GM18907 (cell line): ENCODE measurements around the gene SPTBN1.

Experiments used
- ATAC-seq: cut with Tn5 transposase; IDR thresholded peaks from one replicate; pipeline ENCODE4 v1.9.1; 2021; ENCODE audit warnings: mild to moderate bottlenecking, moderate library complexity; ENCODE audit not compliant: unreplicated experiment

The SPTBN1 gene

GRCh38 chr2:54666634-54667265, 210.6 kb downstream of the SPTBN1 start:
- ATAC-seq: no peak

GRCh38 chr2:54667266-54667639, 211.1 kb downstream of the SPTBN1 start:
- ATAC-seq: no peak

GRCh38 chr2:54667726-54668650, 211.9 kb downstream of the SPTBN1 start:
- no peak for ATAC-seq

- ATAC-seq: no peak
Observed at GRCh38 chr2:54668711-54669110, 212.6 kb downstream of the SPTBN1 start.

GRCh38 chr2:54669677-54670484, 213.8 kb downstream of the SPTBN1 start:
- no peak for ATAC-seq

- ATAC-seq: no peak
Observed at GRCh38 chr2:54670485-54671009, 214.4 kb downstream of the SPTBN1 start.

GRCh38 chr2:54671010-54671409, 214.9 kb downstream of the SPTBN1 start:
- ATAC-seq: no peak

GRCh38 chr2:54671875-54672589, 215.9 kb downstream of the SPTBN1 start:
- ATAC-seq: no peak

- ATAC-seq: peak; percentile 54
Observed at GRCh38 chr2:54672590-54673456, 216.7 kb downstream of the SPTBN1 start.

- ATAC-seq: peak; percentile 49
Observed at GRCh38 chr2:54673501-54673998, 217.4 kb downstream of the SPTBN1 start.

- ATAC-seq: no peak
Observed at GRCh38 chr2:54675281-54675680, 219.2 kb downstream of the SPTBN1 start.

- ATAC-seq: no peak
Observed at GRCh38 chr2:54675738-54676137, 219.6 kb downstream of the SPTBN1 start.

- no peak for ATAC-seq
Observed at GRCh38 chr2:54676656-54677055, 220.5 kb downstream of the SPTBN1 start.

GRCh38 chr2:54677476-54678265, 221.5 kb downstream of the SPTBN1 start:
- no peak for ATAC-seq

- no peak for ATAC-seq
Observed at GRCh38 chr2:54678719-54679118, 222.6 kb downstream of the SPTBN1 start.

- ATAC-seq: peak; percentile 78
Observed at GRCh38 chr2:54680397-54681041, 224.4 kb downstream of the SPTBN1 start.

- no peak for ATAC-seq
Observed at GRCh38 chr2:54681416-54681815, 225.3 kb downstream of the SPTBN1 start.

- no peak for ATAC-seq
Observed at GRCh38 chr2:54683596-54683995, 227.5 kb downstream of the SPTBN1 start.
